ENCODE data around the gene CSE1L. TPM values are rescaled to one million over a fixed set of nuclear protein-coding genes. Genes with fewer than 3 reads are reported as not detected.
A peak's percentile ranks its signal among the peaks of the same experiment; 100 is the strongest.
"Not testable (repeated sequence)": the region's sequence is repeated elsewhere in the genome, so short reads cannot be mapped to it uniquely, and the experiment has no call there.

Gene CSE1L
- total RNA-seq, 1 experiment from 2014 or later, result 226 TPM

GRCh38 chr20:49103647-49104364, 57.7 kb downstream of the CSE1L start:
- H3K36me3 Mint-ChIP-seq (ENCODE audit: insufficient read depth, unreplicated experiment), result peaks cover 86% of the 10 kb centered on the region

GRCh38 chr20:49104365-49104648, 58.2 kb downstream of the CSE1L start:
- peaks cover 86% of the 10 kb centered on the region for H3K36me3 Mint-ChIP-seq (ENCODE audit: insufficient read depth, unreplicated experiment)
- BruUV-seq (replicated peaks), result no TSS peak
- no peaks in the 10 kb centered on the region for H3K9me3 Mint-ChIP-seq (ENCODE audit: low read depth, unreplicated experiment)
- no peak overlapping the region for H3K4me3 Mint-ChIP-seq (ENCODE audit: low read depth, unreplicated experiment)
- H3K27me3 Mint-ChIP-seq (ENCODE audit: unreplicated experiment), result no peaks in the 10 kb centered on the region
- intact Hi-C loops (cut with micrococcal nuclease; ENCODE audit: unreplicated experiment), result no loop called here
- no peak overlapping the region for H3K27ac Mint-ChIP-seq (ENCODE audit: unreplicated experiment)
- CTCF ChIA-PET, result no interaction called here
- TF ChIP-seq, protein P1, sequence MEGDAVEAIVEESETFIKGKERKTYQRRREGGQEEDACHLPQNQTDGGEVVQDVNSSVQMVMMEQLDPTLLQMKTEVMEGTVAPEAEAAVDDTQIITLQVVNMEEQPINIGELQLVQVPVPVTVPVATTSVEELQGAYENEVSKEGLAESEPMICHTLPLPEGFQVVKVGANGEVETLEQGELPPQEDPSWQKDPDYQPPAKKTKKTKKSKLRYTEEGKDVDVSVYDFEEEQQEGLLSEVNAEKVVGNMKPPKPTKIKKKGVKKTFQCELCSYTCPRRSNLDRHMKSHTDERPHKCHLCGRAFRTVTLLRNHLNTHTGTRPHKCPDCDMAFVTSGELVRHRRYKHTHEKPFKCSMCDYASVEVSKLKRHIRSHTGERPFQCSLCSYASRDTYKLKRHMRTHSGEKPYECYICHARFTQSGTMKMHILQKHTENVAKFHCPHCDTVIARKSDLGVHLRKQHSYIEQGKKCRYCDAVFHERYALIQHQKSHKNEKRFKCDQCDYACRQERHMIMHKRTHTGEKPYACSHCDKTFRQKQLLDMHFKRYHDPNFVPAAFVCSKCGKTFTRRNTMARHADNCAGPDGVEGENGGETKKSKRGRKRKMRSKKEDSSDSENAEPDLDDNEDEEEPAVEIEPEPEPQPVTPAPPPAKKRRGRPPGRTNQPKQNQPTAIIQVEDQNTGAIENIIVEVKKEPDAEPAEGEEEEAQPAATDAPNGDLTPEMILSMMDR (IDR thresholded peaks at IDR 0.05; ENCODE audit: unreplicated experiment), result no peak
- no peaks in the 10 kb centered on the region for H3K4me1 Mint-ChIP-seq (ENCODE audit: low read depth, unreplicated experiment)
- DNase-seq, result no peak

More at GRCh38 chr20:49103647-49104364, 57.7 kb downstream of the CSE1L start:
- Mint-ChIP-seq H3K9me3 (ENCODE audit: low read depth, unreplicated experiment) (no peaks in the 10 kb centered on the region), H3K27ac (ENCODE audit: unreplicated experiment) (peak overlapping the region; percentile 52), H3K4me1 (ENCODE audit: low read depth, unreplicated experiment) (no peaks in the 10 kb centered on the region), H3K27me3 (ENCODE audit: unreplicated experiment) (no peaks in the 10 kb centered on the region), H3K4me3 (ENCODE audit: low read depth, unreplicated experiment) (no peak overlapping the region)
- CTCF ChIA-PET, result no interaction called here
- intact Hi-C loops (cut with micrococcal nuclease; ENCODE audit: unreplicated experiment), result no loop called here
- no peak for DNase-seq
- TF ChIP-seq, protein P1 (IDR thresholded peaks at IDR 0.05; ENCODE audit: unreplicated experiment), result no peak
- no TSS peak for BruUV-seq (replicated peaks)

DNA sequence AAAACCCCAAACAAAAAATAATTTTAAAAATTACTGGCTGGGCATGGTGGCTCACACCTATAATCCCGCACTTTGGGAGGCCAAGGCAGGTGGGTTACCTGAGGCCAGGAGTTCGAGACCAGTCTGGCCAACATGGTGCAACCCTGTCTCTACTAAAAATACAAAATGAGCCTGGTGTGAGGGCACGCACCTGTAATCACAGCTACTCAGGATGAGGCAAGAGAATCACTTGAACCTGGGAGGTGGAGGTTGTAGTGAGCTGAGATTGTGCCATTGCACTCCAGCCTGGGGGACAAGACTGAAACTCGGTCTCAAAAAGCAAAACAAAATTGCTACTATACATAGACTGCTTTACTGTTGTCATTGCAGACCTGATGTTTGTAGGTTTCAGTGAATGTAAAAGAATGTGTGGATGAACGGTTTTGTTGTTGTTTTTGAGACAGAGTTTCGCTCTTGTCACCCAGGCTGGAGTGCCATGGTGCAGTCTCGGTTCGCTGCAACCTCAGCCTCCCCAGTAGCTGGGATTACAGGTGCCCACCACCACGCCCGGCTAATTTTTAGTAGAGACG, 59.0 kb downstream of the CSE1L start:
- CTCF ChIA-PET; H3K9me3 Mint-ChIP-seq (ENCODE audit: low read depth, unreplicated experiment); H3K27ac Mint-ChIP-seq (ENCODE audit: unreplicated experiment); DNase-seq; H3K27me3 Mint-ChIP-seq (ENCODE audit: unreplicated experiment); BruUV-seq (replicated peaks); H3K4me3 Mint-ChIP-seq (ENCODE audit: low read depth, unreplicated experiment); H3K4me1 Mint-ChIP-seq (ENCODE audit: low read depth, unreplicated experiment); intact Hi-C loops (cut with micrococcal nuclease; ENCODE audit: unreplicated experiment): not testable (repeated sequence)
- peaks cover 87% of the 10 kb centered on the region for H3K36me3 Mint-ChIP-seq (ENCODE audit: insufficient read depth, unreplicated experiment)

- no peaks in the 10 kb centered on the region for H3K4me1 Mint-ChIP-seq (ENCODE audit: low read depth, unreplicated experiment)
- no peak overlapping the region for H3K27ac Mint-ChIP-seq (ENCODE audit: unreplicated experiment)
- intact Hi-C loops (cut with micrococcal nuclease; ENCODE audit: unreplicated experiment), result no loop called here
- CTCF ChIA-PET, result interaction anchor here (0.5 to 0.7 kb wide), 2 partner anchors 21 to 317 kb away, joined by 3 read pairs; no protein-coding TSS in a partner anchor
- no peak overlapping the region for H3K4me3 Mint-ChIP-seq (ENCODE audit: low read depth, unreplicated experiment)
- BruUV-seq (replicated peaks), result no TSS peak
- DNase-seq, result no peak
- H3K9me3 Mint-ChIP-seq (ENCODE audit: low read depth, unreplicated experiment), result no peaks in the 10 kb centered on the region
- peaks cover 87% of the 10 kb centered on the region for H3K36me3 Mint-ChIP-seq (ENCODE audit: insufficient read depth, unreplicated experiment)
- no peaks in the 10 kb centered on the region for H3K27me3 Mint-ChIP-seq (ENCODE audit: unreplicated experiment)
- TF ChIP-seq, protein P1 (IDR thresholded peaks at IDR 0.05; ENCODE audit: unreplicated experiment), result no peak
Observed at GRCh38 chr20:49106328-49106727, 60.2 kb downstream of the CSE1L start.

Data from Calu3 (cell line).